ENCODE measurements around the gene RBL2.

DNA sequence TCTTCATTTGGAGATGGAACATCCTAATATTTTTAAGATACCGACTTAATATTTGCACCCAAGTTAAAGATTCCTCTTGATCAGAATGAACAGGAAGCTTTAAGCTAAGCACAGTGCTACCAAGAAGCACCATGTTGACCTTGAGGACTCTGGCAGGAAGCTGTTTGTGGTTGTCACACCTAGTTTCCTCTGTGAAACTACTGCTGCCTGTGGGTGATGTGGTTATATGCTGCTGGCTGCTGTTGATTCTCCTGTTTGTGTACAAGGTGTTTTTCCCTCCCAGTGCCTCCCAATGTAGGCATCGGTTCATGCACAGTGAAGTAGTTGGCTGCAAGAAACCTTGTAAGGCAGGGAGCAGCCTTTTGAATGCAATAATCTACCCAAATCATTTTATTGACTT lies 23.4 kb downstream of the RBL2 start:
- TF ChIP-seq GATA2 (IDR thresholded peaks at IDR 0.05; ENCODE audit: insufficient read depth, insufficient read length, low read depth, low read length) (no peak), POLR2AphosphoS5 (IDR thresholded peaks at IDR 0.05; ENCODE audit: insufficient read depth, low read depth, low read length) (no peak), CTCF (IDR thresholded peaks at IDR 0.05; ENCODE audit: extremely low read depth in 1 of 2, insufficient read depth in 1 of 2, low read depth in 1 of 2, low read length in 2 of 2) (no peak), POLR2A (IDR thresholded peaks at IDR 0.05; ENCODE audit: low read depth, low read length) (no peak), EZH2 (IDR thresholded peaks at IDR 0.05; ENCODE audit: borderline replicate concordance, low read depth, low read length, severe bottlenecking) (no peak), MAX (IDR thresholded peaks at IDR 0.05; ENCODE audit: insufficient read depth, insufficient read length) (no peak)

All from endothelial cell of umbilical vein (primary cell).